Activated T-cell treated with anti-CD3 and anti-CD28 coated beads, Interleukin-2, amount 50 U/mL, for 24 hours (primary cell): ENCODE data around the gene DCDC1.

ENCODE experiments used
- DNase-seq: peaks from one replicate; pipeline ENCODE4 v3.0.0-alpha.2; 2020
- H3K27ac Mint-ChIP-seq: 2 replicates; pipeline ENCODE4 v1.8.0; 2020; ENCODE audit warnings: mild to moderate bottlenecking, mixed read lengths
- H3K27me3 Mint-ChIP-seq: 2 replicates; pipeline ENCODE4 v1.8.0; 2020; ENCODE audit warnings: mixed read lengths
- H3K36me3 Mint-ChIP-seq: 2 replicates; pipeline ENCODE4 v1.8.0; 2020; ENCODE audit warnings: low read depth, mixed read lengths
- H3K4me1 Mint-ChIP-seq: 2 replicates; pipeline ENCODE4 v1.8.0; 2020; ENCODE audit warnings: low read depth, mixed read lengths
- H3K4me3 Mint-ChIP-seq: 2 replicates; pipeline ENCODE4 v1.8.0; 2020; ENCODE audit warnings: mild to moderate bottlenecking, moderate library complexity, mixed read lengths
- H3K9me3 Mint-ChIP-seq: 2 replicates; pipeline ENCODE4 v1.8.0; 2020; ENCODE audit warnings: mixed read lengths

Gene DCDC1

DNA sequence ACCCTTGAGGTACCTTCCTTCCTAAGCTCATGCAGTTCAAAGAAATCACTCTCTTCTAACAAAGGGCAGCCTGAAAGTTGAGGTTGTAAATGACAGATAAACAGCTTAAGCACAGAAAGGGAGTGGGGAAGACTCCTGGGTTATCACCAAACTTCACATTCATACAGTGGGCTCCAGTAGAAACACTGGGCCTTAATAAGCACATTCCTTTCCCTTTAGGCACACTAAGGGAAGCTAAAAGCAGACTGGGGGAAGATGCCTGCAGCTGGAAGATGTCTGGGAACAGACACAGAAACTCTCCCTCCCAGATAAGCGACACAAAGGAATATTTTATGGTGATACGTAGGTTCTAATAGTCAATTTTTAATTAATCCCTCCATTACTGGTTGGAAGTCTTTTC, 433.0 kb downstream of the DCDC1 start:
- Mint-ChIP-seq H3K36me3 (no peaks in the 10 kb centered on the region), H3K4me1 (no peaks in the 10 kb centered on the region), H3K27ac (no peak overlapping the region), H3K27me3 (no peaks in the 10 kb centered on the region), H3K4me3 (no peak overlapping the region), H3K9me3 (peaks cover 12% of the 10 kb centered on the region)
- no peak for DNase-seq

DNA sequence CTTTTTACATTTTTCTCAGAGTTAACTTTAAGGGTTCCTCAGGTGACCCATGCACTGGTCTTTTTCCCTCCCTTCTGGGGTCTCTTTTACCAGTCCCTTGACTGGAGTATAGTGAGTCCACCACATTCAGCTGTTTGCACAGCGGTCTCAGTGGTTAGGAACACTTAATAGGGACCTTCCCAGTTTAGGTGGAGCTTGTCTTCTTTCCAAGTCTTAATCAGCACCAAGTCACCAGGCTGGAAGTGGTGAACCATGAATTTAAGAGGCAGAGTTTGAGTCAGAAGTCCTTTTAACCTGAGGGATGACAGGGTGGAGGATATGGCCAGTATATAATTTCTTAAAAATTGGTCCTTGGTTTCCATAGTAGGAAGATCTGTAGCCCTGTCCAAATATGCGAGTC, 433.7 kb downstream of the DCDC1 start:
- Mint-ChIP-seq H3K4me3 (no peak overlapping the region), H3K36me3 (no peaks in the 10 kb centered on the region), H3K4me1 (no peaks in the 10 kb centered on the region), H3K9me3 (peaks cover 7% of the 10 kb centered on the region), H3K27ac (no peak overlapping the region), H3K27me3 (no peaks in the 10 kb centered on the region)
- DNase-seq: no peak

DNA sequence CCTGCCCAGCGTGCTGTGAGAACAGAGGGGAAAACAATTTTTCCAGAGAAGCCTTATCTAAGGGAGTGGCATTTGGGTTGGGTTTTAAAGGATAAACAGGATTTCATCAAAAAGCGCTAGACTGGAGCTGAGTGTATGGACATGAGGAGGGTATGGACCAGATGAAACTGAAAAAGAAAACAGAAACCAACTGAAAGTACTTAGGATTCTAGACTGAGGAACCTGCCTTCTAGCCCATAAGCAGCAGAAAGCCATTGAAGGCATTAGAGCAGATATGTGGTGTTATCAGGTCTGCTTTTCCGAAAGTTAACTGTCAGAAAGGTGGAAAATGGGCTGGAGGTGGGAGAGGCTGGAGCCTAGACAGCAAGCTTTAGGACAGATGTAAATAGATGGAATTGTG, 443.4 kb downstream of the DCDC1 start:
- no peak overlapping the region for H3K27ac Mint-ChIP-seq
- H3K4me1 Mint-ChIP-seq: no peaks in the 10 kb centered on the region
- no peak for DNase-seq
- H3K36me3 Mint-ChIP-seq: no peaks in the 10 kb centered on the region
- no peaks in the 10 kb centered on the region for H3K27me3 Mint-ChIP-seq
- H3K9me3 Mint-ChIP-seq: no peaks in the 10 kb centered on the region
- no peak overlapping the region for H3K4me3 Mint-ChIP-seq

DNA sequence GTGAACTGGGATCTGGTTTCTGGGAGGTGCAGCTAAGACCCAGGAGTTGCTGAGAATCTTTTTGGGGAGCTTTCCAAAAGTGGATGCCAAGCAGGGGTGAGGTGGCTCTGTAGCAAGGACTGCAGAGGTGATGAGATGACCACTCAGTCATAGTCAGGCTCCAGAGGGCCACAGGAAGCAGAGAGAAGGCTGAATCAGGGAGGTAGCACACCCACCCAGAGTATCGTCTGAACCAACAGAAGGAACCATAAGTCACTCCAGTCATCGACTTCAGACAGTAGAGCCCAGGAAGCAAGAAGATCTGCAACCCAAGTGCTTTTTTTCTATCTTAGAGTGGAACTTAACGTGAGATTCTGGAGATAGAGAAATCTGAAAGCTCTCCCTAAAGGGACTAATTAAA, 447.7 kb downstream of the DCDC1 start:
- no peak for DNase-seq
- Mint-ChIP-seq H3K36me3 (no peaks in the 10 kb centered on the region), H3K4me3 (no peak overlapping the region), H3K9me3 (no peaks in the 10 kb centered on the region), H3K4me1 (no peaks in the 10 kb centered on the region), H3K27me3 (peaks cover 3% of the 10 kb centered on the region), H3K27ac (no peak overlapping the region)

- no peak overlapping the region for H3K4me3 Mint-ChIP-seq
- no peaks in the 10 kb centered on the region for H3K9me3 Mint-ChIP-seq
- H3K36me3 Mint-ChIP-seq: no peaks in the 10 kb centered on the region
- DNase-seq: no peak
- H3K27ac Mint-ChIP-seq: no peak overlapping the region
- H3K27me3 Mint-ChIP-seq: peaks cover 7% of the 10 kb centered on the region
- no peaks in the 10 kb centered on the region for H3K4me1 Mint-ChIP-seq
Measured at GRCh38 chr11:30919389-30920152, 450.0 kb downstream of the DCDC1 start.

GRCh38 chr11:30917859-30918478, 451.6 kb downstream of the DCDC1 start:
- H3K4me3 Mint-ChIP-seq: no peak overlapping the region
- no peak for DNase-seq
- H3K9me3 Mint-ChIP-seq: no peaks in the 10 kb centered on the region
- H3K36me3 Mint-ChIP-seq: no peaks in the 10 kb centered on the region
- H3K4me1 Mint-ChIP-seq: no peaks in the 10 kb centered on the region
- peaks cover 7% of the 10 kb centered on the region for H3K27me3 Mint-ChIP-seq
- no peak overlapping the region for H3K27ac Mint-ChIP-seq

GRCh38 chr11:30917266-30917665, 452.3 kb downstream of the DCDC1 start:
- H3K36me3 Mint-ChIP-seq: no peaks in the 10 kb centered on the region
- peaks cover 7% of the 10 kb centered on the region for H3K27me3 Mint-ChIP-seq
- H3K4me3 Mint-ChIP-seq: no peak overlapping the region
- DNase-seq: no peak
- H3K4me1 Mint-ChIP-seq: no peaks in the 10 kb centered on the region
- no peaks in the 10 kb centered on the region for H3K9me3 Mint-ChIP-seq
- H3K27ac Mint-ChIP-seq: no peak overlapping the region

GRCh38 chr11:30916764-30917163, 452.8 kb downstream of the DCDC1 start:
- Mint-ChIP-seq H3K36me3 (no peaks in the 10 kb centered on the region), H3K4me1 (no peaks in the 10 kb centered on the region), H3K27me3 (peaks cover 7% of the 10 kb centered on the region), H3K4me3 (no peak overlapping the region), H3K9me3 (no peaks in the 10 kb centered on the region), H3K27ac (no peak overlapping the region)
- no peak for DNase-seq

DNA sequence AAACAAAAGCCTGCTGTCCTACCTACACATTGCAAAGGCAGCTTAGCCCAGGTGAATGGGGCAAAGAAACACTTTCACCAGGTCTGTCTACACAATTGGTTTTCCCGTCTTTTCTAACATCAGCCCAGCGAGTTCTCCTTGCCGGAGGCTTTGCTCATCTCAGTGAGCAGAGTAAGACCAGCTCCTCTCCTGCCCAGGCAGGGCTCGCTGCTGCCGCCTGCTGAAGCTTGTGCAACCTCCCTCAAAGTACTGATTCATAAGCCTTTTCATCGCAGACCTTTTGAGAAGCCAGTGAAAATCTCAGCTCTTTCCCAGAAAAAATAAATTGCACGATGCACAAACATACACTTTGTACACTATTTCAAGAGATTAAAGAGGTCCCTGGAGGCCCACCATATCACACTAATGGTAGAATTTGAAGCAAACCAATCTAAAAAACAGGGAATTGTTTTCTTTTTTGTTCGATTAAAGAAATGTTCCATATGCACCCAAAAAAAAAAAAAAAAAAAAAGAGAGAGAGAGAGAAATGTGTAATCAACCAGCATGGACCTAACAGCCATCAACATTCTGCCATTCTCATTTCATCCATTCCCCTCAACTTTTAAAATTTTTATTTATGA, 455.3 kb downstream of the DCDC1 start:
- Mint-ChIP-seq H3K36me3 (no peaks in the 10 kb centered on the region), H3K4me1 (no peaks in the 10 kb centered on the region), H3K27ac (no peak overlapping the region), H3K27me3 (peaks cover 4% of the 10 kb centered on the region), H3K4me3 (no peak overlapping the region), H3K9me3 (no peaks in the 10 kb centered on the region)
- DNase-seq: peak; percentile 28

GRCh38 chr11:30911247-30911646, 458.3 kb downstream of the DCDC1 start:
- Mint-ChIP-seq H3K27me3 (peaks cover 4% of the 10 kb centered on the region), H3K9me3 (no peaks in the 10 kb centered on the region), H3K4me3 (no peak overlapping the region), H3K36me3 (no peaks in the 10 kb centered on the region), H3K4me1 (no peaks in the 10 kb centered on the region), H3K27ac (no peak overlapping the region)
- DNase-seq: no peak

DNA sequence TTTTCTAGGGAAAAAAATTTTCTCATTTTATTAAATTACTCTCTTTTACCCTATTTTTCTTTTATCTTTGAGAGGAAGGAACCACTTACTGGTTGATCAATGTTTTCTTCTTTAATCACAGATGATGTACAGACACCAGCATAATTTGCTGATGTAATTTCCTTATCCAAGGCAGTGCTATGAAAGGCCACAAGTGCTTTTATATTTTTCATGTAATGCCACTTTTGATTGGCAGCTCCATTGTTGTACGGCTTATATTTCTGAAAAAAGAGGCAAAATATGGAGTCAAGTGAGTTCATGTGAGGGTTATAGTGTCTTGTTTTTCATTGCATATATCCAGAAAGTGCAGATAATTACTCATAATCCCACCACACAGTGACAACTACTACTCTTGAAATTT, 460.7 kb downstream of the DCDC1 start:
- no peaks in the 10 kb centered on the region for H3K36me3 Mint-ChIP-seq
- H3K27ac Mint-ChIP-seq: no peak overlapping the region
- DNase-seq: no peak
- H3K4me1 Mint-ChIP-seq: no peaks in the 10 kb centered on the region
- H3K27me3 Mint-ChIP-seq: no peaks in the 10 kb centered on the region
- H3K9me3 Mint-ChIP-seq: no peaks in the 10 kb centered on the region
- H3K4me3 Mint-ChIP-seq: no peak overlapping the region

DNA sequence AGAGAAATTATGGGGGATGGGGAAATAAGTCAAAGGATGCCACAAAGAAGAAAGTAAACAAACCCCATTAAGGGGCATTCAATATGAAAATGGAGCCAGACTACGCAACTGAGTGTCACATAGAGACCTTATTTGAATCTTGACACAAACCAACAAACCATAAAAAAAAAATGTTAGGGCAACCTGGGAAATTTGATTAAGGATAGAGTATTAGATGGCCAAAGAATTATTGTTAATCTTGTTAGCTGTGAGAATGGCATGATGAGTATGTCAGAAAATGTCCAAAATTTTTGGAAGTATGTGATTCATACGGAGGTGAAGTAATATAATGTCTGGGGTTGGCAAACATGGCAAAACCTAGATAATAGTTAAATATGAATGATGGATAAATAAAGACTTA, 461.3 kb downstream of the DCDC1 start:
- H3K9me3 Mint-ChIP-seq: no peaks in the 10 kb centered on the region
- H3K27me3 Mint-ChIP-seq: no peaks in the 10 kb centered on the region
- no peaks in the 10 kb centered on the region for H3K36me3 Mint-ChIP-seq
- no peak overlapping the region for H3K27ac Mint-ChIP-seq
- no peaks in the 10 kb centered on the region for H3K4me1 Mint-ChIP-seq
- DNase-seq: no peak
- no peak overlapping the region for H3K4me3 Mint-ChIP-seq

- Mint-ChIP-seq H3K4me1 (no peaks in the 10 kb centered on the region), H3K27ac (no peak overlapping the region), H3K4me3 (no peak overlapping the region), H3K9me3 (no peaks in the 10 kb centered on the region), H3K36me3 (no peaks in the 10 kb centered on the region), H3K27me3 (peaks cover 3% of the 10 kb centered on the region)
- no peak for DNase-seq
Measured at GRCh38 chr11:30902929-30903328, 466.6 kb downstream of the DCDC1 start.

GRCh38 chr11:30895046-30895445, 474.5 kb downstream of the DCDC1 start:
- no peaks in the 10 kb centered on the region for H3K36me3 Mint-ChIP-seq
- peaks cover 3% of the 10 kb centered on the region for H3K9me3 Mint-ChIP-seq
- H3K27ac Mint-ChIP-seq: no peak overlapping the region
- H3K4me1 Mint-ChIP-seq: no peaks in the 10 kb centered on the region
- DNase-seq: no peak
- H3K27me3 Mint-ChIP-seq: no peaks in the 10 kb centered on the region
- H3K4me3 Mint-ChIP-seq: no peak overlapping the region

GRCh38 chr11:30893318-30893717, 476.2 kb downstream of the DCDC1 start:
- peaks cover 3% of the 10 kb centered on the region for H3K9me3 Mint-ChIP-seq
- DNase-seq: no peak
- no peak overlapping the region for H3K4me3 Mint-ChIP-seq
- no peak overlapping the region for H3K27ac Mint-ChIP-seq
- H3K36me3 Mint-ChIP-seq: no peaks in the 10 kb centered on the region
- no peaks in the 10 kb centered on the region for H3K4me1 Mint-ChIP-seq
- no peaks in the 10 kb centered on the region for H3K27me3 Mint-ChIP-seq
